HUES48 (cell line): Measurements from ENCODE around the gene RAD50.

Source experiments
- H3K27ac ChIP-seq: one replicate; pipeline ENCODE4 v1.7.0; 2013; ENCODE audit warnings: low read depth, low read length, inconsistent platforms
- H3K27me3 ChIP-seq: 2 replicates; pipeline ENCODE4 v1.6.1; 2013; ENCODE audit warnings: mild to moderate bottlenecking, low read length; ENCODE audit not compliant: control insufficient read depth, insufficient read depth
- H3K36me3 ChIP-seq: 2 replicates; pipeline ENCODE4 v1.6.1; 2013; ENCODE audit warnings: low read length; ENCODE audit not compliant: control insufficient read depth, insufficient read depth
- H3K4me1 ChIP-seq: 2 replicates; pipeline ENCODE4 v1.6.1; 2013; ENCODE audit warnings: mild to moderate bottlenecking, low read length; ENCODE audit not compliant: control insufficient read depth, insufficient read depth
- H3K4me3 ChIP-seq: 2 replicates; pipeline ENCODE4 v1.5.1; 2013; ENCODE audit warnings: mild to moderate bottlenecking, low read depth, low read length
- H3K9ac ChIP-seq: 2 replicates; pipeline ENCODE4 v1.6.1; 2013; ENCODE audit warnings: mild to moderate bottlenecking, low read depth, low read length, moderate library complexity
- H3K9me3 ChIP-seq: 2 replicates; pipeline ENCODE4 v1.6.1; 2013; ENCODE audit warnings: low read length; ENCODE audit not compliant: control insufficient read depth, insufficient read depth

The RAD50 gene

GRCh38 chr5:132679717-132680380 is 123.1 kb downstream of the RAD50 start:
- Histone ChIP-seq H3K36me3 (no peaks in the 10 kb centered on the region), H3K9ac (no peak overlapping the region), H3K4me3 (no peak overlapping the region), H3K27me3 (no peaks in the 10 kb centered on the region), H3K4me1 (no peaks in the 10 kb centered on the region), H3K27ac (no peak overlapping the region), H3K9me3 (no peaks in the 10 kb centered on the region)

GRCh38 chr5:132680780-132681475 is 124.2 kb downstream of the RAD50 start:
- no peaks in the 10 kb centered on the region for H3K36me3 ChIP-seq
- no peaks in the 10 kb centered on the region for H3K9me3 ChIP-seq
- H3K9ac ChIP-seq = no peak overlapping the region
- H3K4me3 ChIP-seq = no peak overlapping the region
- no peaks in the 10 kb centered on the region for H3K4me1 ChIP-seq
- no peaks in the 10 kb centered on the region for H3K27me3 ChIP-seq
- no peak overlapping the region for H3K27ac ChIP-seq

DNA sequence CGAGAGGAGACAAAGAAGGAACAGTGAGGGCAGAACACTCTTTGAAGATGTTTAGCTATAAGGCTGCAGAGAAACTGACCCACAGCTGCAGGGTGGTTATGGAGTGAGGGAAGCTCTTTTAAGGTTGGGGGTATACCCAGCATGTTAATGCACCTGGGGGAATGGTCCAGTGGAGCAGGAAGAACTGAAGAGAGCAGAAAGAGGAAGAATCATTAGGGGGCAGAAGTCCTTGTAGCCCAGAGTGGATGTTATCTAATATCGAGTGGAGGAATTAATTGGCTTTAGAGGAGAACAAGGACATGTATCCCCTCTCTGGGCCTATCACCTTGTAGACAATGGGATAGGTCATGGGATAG is 124.7 kb downstream of the RAD50 start:
- no peaks in the 10 kb centered on the region for H3K27me3 ChIP-seq
- no peaks in the 10 kb centered on the region for H3K9me3 ChIP-seq
- H3K4me3 ChIP-seq = no peak overlapping the region
- no peak overlapping the region for H3K27ac ChIP-seq
- H3K4me1 ChIP-seq = no peaks in the 10 kb centered on the region
- H3K9ac ChIP-seq = no peak overlapping the region
- no peaks in the 10 kb centered on the region for H3K36me3 ChIP-seq

DNA sequence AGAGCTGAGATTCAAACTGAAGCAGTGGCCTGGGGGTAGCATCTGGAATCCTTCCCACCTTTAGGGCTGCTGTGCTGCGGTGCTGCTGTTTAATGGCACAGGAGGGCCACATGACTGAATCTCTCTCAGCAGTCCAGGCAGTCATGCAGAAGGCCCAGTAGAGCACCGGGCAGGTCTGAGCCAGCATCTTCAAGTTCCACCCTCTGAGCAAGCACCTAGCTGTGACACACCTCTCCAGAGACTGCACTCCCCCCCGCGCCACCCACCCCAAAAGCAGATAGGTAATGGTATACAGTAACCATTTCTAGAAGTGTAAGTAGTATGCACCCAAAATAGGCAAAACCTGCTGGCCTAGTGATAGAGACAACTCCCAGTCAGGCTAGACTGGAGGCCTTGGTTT is 125.2 kb downstream of the RAD50 start:
- Histone ChIP-seq H3K27me3 (no peaks in the 10 kb centered on the region), H3K9me3 (no peaks in the 10 kb centered on the region), H3K4me3 (no peak overlapping the region), H3K4me1 (no peaks in the 10 kb centered on the region), H3K9ac (no peak overlapping the region), H3K27ac (no peak overlapping the region), H3K36me3 (no peaks in the 10 kb centered on the region)

GRCh38 chr5:132684491-132684890 is 127.7 kb downstream of the RAD50 start:
- Histone ChIP-seq H3K27ac (no peak overlapping the region), H3K9ac (no peak overlapping the region), H3K36me3 (no peaks in the 10 kb centered on the region), H3K4me1 (no peaks in the 10 kb centered on the region), H3K27me3 (no peaks in the 10 kb centered on the region), H3K9me3 (no peaks in the 10 kb centered on the region), H3K4me3 (no peak overlapping the region)

GRCh38 chr5:132684922-132685720 is 128.3 kb downstream of the RAD50 start:
- no peaks in the 10 kb centered on the region for H3K9me3 ChIP-seq
- H3K9ac ChIP-seq = no peak overlapping the region
- H3K27me3 ChIP-seq = no peaks in the 10 kb centered on the region
- H3K4me3 ChIP-seq = no peak overlapping the region
- H3K27ac ChIP-seq = no peak overlapping the region
- no peaks in the 10 kb centered on the region for H3K36me3 ChIP-seq
- H3K4me1 ChIP-seq = no peaks in the 10 kb centered on the region

DNA sequence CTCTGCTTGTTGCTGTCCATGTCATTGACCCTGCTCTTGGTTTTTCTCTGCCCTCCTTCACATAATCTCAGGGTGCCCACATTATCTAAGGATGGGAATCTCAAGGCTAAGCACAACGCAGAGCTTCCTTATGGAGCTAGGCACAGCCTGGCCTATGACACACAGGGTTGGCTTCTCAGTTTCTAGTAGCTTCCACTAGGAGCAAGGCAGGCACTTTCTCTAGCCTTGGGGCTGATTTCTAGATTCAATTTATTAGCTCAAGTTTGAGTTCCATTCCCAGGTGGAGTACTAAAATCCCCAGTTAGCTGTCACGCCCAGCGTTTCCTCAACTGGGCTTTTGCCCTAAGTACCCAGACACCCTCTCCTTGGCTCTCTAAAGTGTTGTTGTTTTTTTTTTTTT is 129.4 kb downstream of the RAD50 start:
- no peaks in the 10 kb centered on the region for H3K4me1 ChIP-seq
- H3K36me3 ChIP-seq = no peaks in the 10 kb centered on the region
- H3K27me3 ChIP-seq = no peaks in the 10 kb centered on the region
- no peak overlapping the region for H3K9ac ChIP-seq
- no peak overlapping the region for H3K27ac ChIP-seq
- H3K9me3 ChIP-seq = no peaks in the 10 kb centered on the region
- H3K4me3 ChIP-seq = no peak overlapping the region

DNA sequence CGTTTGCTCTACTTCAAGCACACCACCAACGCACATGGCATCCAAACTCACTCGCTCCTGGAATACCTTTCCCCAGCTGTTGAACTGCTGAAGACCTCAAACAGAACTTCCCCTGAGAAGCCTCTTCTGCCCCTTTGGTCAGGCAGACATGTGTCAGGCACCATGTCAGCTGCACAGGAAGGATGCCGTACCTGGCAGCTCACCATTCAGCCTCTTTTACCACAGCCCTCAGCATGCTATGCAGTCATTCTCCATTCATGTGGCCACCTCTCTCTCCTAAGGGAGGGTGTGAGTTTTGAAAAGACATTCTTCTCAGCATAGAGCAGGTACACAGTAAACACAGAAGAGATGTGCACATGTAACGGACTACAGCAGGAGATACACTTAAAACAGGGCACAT is 131.2 kb downstream of the RAD50 start:
- no peaks in the 10 kb centered on the region for H3K36me3 ChIP-seq
- no peak overlapping the region for H3K9ac ChIP-seq
- H3K27me3 ChIP-seq = no peaks in the 10 kb centered on the region
- no peak overlapping the region for H3K27ac ChIP-seq
- H3K4me1 ChIP-seq = no peaks in the 10 kb centered on the region
- no peaks in the 10 kb centered on the region for H3K9me3 ChIP-seq
- no peak overlapping the region for H3K4me3 ChIP-seq

GRCh38 chr5:132688536-132689339 is 132.0 kb downstream of the RAD50 start:
- Histone ChIP-seq H3K27me3 (no peaks in the 10 kb centered on the region), H3K4me3 (no peak overlapping the region), H3K36me3 (no peaks in the 10 kb centered on the region), H3K27ac (no peak overlapping the region), H3K4me1 (no peaks in the 10 kb centered on the region), H3K9ac (no peak overlapping the region), H3K9me3 (no peaks in the 10 kb centered on the region)

GRCh38 chr5:132689513-132689912 is 132.7 kb downstream of the RAD50 start:
- Histone ChIP-seq H3K4me1 (no peaks in the 10 kb centered on the region), H3K9me3 (no peaks in the 10 kb centered on the region), H3K36me3 (no peaks in the 10 kb centered on the region), H3K4me3 (no peak overlapping the region), H3K27me3 (no peaks in the 10 kb centered on the region), H3K27ac (no peak overlapping the region), H3K9ac (no peak overlapping the region)
